GM21367 (cell line): Measurements from ENCODE around the gene LILRA1.
"Not testable (repeated sequence)": the region's sequence is repeated elsewhere in the genome, so short reads cannot be mapped to it uniquely, and the experiment has no call there.

Experiments
- ATAC-seq: cut with Tn5 transposase; IDR thresholded peaks from one replicate; pipeline ENCODE4 v1.9.1; 2021; ENCODE audit not compliant: unreplicated experiment

Gene LILRA1

DNA sequence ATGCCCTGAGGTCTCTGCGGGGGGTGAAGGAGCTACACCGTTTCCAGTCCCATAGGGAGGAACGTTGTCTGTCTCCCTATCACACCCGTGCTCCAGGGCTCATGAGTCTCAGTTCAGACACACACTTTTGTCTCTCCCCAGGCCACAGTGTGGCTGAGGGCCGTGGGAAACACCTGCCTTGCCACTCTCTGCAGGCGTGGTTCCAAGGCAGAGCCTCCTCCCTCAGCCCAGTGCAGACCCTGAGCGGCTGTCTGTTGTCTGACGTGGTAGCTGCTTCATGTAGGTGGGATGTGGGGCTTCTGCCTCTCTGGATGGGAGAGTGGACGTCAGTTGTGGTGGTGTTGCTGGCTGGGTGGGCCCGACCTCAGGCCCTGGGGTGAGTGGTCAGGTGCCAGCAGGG is 30.8 kb downstream of the LILRA1 start:
- ATAC-seq, result not testable (repeated sequence)

DNA sequence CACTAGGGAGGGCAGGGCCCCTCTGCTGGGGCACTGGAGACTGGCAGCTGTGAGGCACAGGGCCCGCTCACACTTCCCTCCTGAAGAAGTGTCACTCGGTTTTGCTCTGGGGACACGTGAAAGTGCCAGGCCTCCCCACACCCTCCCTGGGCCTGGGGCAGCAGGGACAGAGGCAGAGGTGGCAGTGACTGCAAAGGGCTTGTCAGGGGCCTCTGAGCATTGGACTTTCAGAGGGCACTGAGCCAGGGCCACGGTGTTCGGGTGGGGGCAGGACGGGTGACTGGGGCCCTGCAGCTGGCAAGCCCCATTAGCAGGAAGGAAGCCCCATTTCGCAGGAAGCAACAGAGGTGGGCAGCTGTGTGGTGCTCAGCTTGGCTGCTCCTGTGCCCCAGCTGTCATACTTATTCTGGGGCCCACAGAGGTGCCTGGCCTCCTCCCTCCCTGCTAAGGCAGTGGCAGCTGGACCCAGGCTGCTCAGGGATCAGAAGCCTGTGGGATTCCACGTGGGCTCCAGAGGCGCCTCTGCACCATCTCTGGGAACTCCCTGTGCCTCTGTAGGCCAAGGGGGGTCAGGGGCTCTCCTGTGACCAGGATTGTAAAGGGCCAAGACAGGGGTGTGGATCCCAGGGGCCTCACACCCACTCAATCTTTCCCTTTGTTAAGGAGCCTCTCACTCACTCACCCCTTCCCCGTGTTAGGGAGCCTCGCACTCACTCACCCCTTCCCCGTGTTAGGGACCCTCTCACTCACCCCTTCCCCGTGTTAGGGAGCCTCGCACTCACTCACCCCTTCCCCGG is 31.7 kb downstream of the LILRA1 start:
- ATAC-seq, result not testable (repeated sequence)

DNA sequence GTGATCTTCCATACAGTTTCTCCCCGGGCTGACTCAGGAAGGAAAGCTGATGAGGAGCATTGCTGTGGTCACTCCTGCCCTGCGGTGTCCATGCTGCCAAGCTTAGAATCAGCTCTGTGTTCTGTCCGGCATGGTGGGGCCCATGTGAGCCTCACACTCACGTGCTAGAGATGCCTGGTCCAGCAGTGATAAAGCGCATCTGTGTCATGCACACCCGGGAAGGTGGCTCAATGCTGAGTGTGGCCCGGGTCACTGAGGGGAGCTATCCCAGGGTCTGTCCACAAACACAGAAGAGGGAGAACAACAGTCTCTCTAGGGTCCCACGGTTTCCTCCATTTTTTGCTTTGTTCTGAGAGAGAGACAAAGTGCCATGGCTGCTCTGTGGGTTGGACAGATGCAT is 33.3 kb downstream of the LILRA1 start:
- no peak for ATAC-seq

DNA sequence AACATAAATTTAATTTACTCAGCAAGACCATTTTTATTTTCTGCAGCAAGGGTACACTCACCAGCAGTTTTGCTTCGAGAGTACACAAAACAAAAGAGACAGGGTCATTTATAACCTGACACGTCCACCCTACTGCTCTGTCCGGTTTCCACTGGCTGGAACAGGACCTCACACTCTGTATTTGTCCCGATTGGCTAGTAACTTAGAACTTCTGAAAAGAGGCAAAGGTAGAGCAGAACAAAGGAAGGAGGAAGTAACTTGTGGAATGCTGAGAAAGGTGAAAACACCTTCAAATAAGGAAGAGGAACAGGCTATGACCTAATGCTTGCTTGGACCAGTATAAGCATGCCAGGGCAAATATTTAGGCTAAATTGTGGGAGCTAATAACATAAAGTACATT is 34.5 kb downstream of the LILRA1 start:
- not testable (repeated sequence) for ATAC-seq

DNA sequence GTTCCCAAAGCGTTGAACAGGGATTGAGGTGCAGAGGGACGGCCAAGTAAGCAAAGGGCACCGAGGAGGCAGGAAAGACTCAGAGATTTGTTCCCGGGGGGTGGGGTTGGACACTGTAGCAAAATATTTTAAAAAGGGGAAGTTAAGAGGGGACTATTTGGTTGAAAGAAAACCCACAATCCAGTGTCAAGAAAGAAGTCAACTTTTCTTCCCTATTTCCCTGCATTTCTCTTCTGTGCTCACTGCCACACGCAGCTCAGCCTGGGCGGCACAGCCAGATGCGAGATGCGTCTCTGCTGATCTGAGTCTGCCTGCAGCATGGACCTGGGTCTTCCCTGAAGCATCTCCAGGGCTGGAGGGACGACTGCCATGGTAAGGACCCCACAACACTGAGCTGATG is 36.8 kb downstream of the LILRA1 start, which contains the start of gene LILRB1:
Gene LILRB1 (plus strand): TSS at position 223 of the 400 bp plus-strand sequence. CDS start 590 bp downstream, outside the sequence.
- ATAC-seq, result not testable (repeated sequence)

DNA sequence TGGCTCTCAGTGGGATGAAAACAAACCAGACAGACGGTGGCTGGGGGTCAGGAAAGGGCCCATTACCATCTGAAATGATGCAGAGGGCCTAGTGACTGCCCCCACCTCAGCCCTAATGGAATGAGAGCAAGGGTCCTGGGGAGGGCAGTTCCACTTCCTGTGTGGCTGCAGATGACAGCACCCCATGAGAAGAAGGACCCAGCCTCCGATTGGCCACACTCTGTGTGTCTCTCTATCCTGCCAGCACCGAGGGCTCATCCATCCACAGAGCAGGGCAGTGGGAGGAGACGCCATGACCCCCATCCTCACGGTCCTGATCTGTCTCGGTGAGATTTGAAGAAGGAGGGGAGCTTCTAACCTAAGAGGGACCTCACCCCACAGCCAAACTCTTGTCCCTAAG is 37.4 kb downstream of the LILRA1 start:
- no peak for ATAC-seq

DNA sequence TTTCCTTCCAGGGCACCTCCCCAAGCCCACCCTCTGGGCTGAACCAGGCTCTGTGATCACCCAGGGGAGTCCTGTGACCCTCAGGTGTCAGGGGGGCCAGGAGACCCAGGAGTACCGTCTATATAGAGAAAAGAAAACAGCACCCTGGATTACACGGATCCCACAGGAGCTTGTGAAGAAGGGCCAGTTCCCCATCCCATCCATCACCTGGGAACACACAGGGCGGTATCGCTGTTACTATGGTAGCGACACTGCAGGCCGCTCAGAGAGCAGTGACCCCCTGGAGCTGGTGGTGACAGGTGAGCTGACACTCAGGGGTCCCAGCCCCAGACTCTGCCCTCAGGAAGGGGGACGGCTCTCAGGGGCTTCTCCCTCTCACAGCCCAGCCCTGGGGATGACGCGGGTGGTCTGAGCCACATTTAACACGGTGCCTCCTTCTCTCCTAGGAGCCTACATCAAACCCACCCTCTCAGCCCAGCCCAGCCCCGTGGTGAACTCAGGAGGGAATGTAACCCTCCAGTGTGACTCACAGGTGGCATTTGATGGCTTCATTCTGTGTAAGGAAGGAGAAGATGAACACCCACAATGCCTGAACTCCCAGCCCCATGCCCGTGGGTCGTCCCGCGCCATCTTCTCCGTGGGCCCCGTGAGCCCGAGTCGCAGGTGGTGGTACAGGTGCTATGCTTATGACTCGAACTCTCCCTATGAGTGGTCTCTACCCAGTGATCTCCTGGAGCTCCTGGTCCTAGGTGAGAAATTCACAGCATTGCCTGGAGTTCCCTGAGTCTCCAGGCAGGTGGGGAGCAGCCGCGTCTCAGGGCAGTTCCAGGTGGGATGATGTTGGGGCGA is 38.3 kb downstream of the LILRA1 start:
- ATAC-seq, result not testable (repeated sequence)

DNA sequence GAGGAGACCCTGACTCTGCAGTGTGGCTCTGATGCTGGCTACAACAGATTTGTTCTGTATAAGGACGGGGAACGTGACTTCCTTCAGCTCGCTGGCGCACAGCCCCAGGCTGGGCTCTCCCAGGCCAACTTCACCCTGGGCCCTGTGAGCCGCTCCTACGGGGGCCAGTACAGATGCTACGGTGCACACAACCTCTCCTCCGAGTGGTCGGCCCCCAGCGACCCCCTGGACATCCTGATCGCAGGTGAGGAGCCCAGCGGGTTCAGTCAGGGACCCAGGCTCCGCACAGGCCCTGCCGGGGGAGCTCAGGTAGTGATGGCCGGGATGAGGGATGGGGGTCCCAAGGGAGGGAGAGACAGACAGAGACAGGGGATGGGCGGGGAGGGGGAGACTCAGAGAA is 39.1 kb downstream of the LILRA1 start:
- not testable (repeated sequence) for ATAC-seq

DNA sequence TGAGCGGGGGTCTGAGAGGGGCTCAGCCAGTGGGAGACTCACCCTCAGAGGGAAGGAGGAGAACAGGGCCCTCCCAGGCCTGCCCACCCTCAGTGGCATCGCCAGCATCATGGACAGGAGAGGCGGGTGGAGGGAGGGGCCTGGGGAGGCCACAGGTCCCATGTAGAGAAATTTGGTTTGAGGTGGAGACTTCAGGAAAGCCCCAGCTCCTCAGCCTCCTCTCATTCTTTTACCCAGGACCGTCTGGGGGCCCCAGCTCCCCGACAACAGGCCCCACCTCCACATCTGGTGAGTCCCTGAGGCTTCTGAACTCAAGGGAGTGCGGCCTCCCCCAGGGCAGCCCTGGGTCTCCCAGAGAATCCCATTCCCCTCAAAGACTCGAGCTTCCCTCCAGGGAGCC is 40.0 kb downstream of the LILRA1 start:
- ATAC-seq, result no peak

DNA sequence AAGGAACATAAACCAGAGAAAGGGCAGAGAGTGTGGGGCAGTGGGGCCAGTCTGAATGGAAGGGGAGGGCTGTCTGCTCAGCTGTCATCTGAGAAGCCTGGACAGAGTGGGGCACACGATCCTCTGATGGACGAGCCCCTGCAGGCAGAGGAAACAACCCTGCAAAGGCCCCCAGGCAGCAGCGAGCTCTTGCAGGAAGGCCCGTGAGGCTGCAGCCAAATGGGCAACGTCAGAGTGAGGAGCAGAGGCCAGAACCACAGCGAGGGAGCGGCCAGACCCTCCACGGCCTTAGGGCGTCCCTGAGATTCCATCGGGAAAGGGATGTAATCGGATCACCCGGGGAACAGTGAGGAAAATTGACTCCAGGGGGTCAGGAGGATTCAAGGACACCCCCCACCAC is 42.6 kb downstream of the LILRA1 start:
- not testable (repeated sequence) for ATAC-seq

DNA sequence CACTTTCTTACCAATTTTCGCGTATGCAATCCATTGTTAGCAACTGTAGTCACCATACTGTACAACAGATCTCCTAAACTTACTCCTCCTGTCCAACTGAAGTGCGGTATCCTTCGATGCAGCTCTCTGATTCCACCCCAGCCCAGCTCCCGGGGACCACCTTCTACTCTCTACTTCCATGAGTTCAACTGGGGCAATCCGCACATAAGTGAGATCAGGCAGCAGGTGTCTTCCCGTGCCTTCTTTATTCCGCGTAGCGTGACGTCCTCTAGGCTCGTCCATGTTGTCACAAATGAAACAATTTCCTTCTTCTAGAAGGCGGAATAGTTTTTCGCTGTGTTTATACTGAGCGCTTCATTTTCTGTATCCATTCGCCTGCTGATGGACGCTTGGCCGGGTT is 45.3 kb downstream of the LILRA1 start:
- no peak for ATAC-seq

DNA sequence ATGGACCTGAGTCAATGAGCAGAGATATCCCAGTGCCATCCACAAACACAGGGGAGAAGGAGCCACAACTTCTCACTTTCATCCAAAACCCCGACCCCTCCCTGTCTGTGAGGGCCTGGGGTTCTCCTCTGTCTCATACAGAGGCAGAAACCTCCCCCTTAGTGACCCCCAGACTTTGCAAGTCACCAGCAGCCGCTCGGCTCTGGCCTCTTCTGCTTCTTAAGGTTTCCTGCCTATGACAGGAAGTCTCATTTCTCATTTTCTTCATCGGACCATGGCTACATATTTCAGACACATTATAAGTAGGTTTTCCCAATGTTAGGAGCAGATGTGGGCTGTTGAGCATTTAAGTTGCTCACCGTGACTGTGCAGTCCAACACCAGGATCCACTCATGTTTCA is 49.5 kb downstream of the LILRA1 start:
- ATAC-seq, result not testable (repeated sequence)

DNA sequence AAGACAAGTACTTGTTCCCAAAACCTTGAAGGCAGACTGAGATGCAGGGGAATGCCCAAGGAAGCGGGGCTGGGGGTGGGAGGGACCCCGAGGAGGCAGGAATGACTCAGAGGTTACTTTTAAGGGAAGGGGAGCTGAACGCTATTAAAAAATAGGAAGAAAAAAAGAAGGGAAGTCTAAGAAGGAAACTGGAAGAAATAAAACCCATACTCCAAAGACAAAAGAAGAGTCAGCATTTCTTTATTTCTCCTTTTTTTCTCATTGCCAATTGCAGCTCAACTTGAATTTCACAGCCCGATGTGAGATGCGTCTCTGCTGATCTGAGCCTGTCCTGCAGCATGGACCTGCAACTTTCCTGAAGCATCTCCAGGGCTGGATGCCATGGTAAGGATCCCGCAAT is 50.2 kb downstream of the LILRA1 start:
- ATAC-seq, result not testable (repeated sequence)

DNA sequence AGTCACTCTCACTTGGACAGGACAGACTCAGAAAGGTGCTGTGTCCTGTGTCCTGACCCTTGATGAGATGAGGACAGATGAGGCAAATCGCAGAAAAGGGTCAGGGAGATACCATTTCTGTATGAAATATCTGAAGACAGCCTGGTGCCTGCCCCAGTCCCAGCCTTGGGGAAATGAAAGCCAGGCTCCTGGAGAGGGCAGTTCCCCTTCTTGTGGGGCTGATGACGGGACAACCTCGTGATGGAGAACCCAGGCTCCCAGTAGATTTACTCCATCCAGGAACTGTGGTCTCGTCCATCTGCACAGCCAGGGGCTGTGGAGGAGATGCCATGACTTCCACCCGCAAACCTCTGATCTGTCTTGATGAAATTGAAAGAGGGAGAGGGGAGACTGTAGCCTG is 50.6 kb downstream of the LILRA1 start:
- no peak for ATAC-seq

DNA sequence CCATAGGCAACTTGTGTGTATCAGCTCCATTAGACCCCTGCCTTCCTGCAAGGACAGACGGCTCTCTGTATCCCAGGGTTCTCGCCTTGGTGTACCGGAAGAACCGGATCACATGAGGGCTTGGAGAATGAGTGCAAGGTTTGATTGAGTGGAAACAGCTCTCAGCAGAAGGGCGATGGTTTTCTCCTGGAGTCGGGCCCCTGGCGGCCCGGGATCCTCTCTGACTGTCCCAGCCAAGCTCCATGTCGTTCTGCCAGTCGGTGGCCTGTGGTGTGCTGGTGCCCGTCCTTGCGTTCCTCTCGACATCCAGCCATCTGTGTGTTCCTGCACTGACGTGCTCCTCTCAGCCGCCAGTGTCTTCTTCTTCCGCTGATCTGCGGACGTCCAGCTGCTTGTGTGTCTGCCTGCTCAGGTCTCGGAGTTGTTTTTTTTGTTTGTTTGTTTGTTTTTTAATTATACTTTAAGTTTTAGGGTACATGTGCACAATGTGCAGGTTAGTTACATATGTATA is 53.0 kb downstream of the LILRA1 start:
- ATAC-seq, result no peak

DNA sequence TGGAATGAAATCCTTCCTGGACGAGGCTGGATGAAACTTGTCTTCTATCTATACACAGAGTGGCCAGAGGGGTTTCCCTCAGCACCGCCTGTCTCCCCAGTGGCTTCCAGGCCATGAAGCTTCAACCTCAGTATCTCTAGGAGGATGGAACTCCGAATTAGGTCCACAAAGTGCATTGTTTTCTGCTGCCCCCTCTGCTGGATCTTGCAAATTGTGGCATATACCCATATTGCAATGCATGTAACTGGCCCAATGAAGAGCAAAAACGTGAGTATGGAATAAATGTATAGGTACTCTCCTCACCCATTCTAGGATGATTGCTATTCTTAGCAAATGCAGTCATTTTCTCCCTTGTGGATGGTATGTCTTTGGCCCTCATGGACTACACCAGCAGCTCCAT is 54.7 kb downstream of the LILRA1 start:
- ATAC-seq, result no peak

DNA sequence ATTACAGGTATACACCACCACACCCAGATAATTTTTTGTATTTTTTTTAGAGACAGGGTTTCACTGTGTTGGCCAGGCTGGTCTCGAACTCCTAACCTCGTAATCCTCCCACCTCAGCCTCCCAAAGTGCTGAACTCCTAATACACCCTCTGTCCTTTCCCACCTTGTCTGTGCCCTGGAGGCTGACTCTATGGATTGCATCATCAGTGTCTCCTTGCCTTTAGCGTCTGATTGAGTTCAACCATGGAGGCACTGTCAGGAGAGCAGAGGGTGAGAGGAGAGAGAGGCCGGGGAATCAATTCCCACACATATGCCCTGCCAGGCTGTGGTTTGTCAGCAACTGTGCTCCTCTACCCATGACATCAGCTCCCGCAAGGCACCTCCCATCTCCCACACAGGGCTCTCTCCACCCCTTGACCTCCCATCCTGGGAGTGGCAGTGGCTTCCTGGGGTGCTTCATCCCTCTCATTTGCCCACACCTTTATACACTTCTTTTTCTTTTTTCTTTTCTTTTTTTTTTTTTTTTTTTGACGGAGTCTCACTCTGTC is 56.8 kb downstream of the LILRA1 start:
- no peak for ATAC-seq
